KMS-11 (cell line): Measurements from ENCODE around the gene CAMK2D.

Source experiments
- H2AFZ ChIP-seq: fragments of 200-600 bp; sonication (generic); 2 replicates; pipeline ENCODE4 v1.6.1; 2016; ENCODE audit warnings: antibody characterized with exemption, mixed run types, low read depth
- H3K27ac ChIP-seq: fragments of 200-600 bp; sonication (generic); 2 replicates; pipeline ENCODE4 v1.6.1; 2016; ENCODE audit warnings: mild to moderate bottlenecking, mixed run types
- H3K27me3 ChIP-seq: fragments of 200-600 bp; sonication (generic); 2 replicates; pipeline ENCODE4 v1.6.1; 2017; ENCODE audit warnings: mild to moderate bottlenecking, low read depth, mixed run types, moderate library complexity; ENCODE audit not compliant: insufficient read depth
- H3K36me3 ChIP-seq: fragments of 200-600 bp; sonication (generic); 2 replicates; pipeline ENCODE4 v1.6.1; 2017; ENCODE audit warnings: mild to moderate bottlenecking, mixed run types; ENCODE audit not compliant: insufficient read depth
- H3K4me1 ChIP-seq: fragments of 200-600 bp; sonication (generic); 2 replicates; pipeline ENCODE4 v1.6.1; 2016; ENCODE audit warnings: mild to moderate bottlenecking, low read depth, mixed run types; ENCODE audit not compliant: poor library complexity, severe bottlenecking
- H3K4me2 ChIP-seq: fragments of 200-600 bp; sonication (generic); 2 replicates; pipeline ENCODE4 v1.7.0; 2016; ENCODE audit warnings: mild to moderate bottlenecking, mixed run types
- H3K4me3 ChIP-seq: fragments of 200-600 bp; sonication (generic); IDR thresholded peaks from 2 replicates; pipeline ENCODE4 v1.6.1; 2017; ENCODE audit warnings: low read depth, low read length, mixed read lengths; ENCODE audit not compliant: insufficient read depth
- H3K79me2 ChIP-seq: fragments of 200-600 bp; sonication (generic); 2 replicates; pipeline ENCODE4 v1.6.1; 2016; ENCODE audit warnings: low read depth, mixed run types; ENCODE audit not compliant: insufficient read depth
- H3K9ac ChIP-seq: fragments of 200-600 bp; sonication (generic); 2 replicates; pipeline ENCODE4 v1.6.1; 2016; ENCODE audit warnings: mild to moderate bottlenecking, mixed run types
- H4K20me1 ChIP-seq: fragments of 200-600 bp; sonication (generic); 2 replicates; pipeline ENCODE4 v1.6.1; 2016; ENCODE audit warnings: mild to moderate bottlenecking, mixed run types; ENCODE audit not compliant: insufficient read depth
- TF ChIP-seq, protein P1 (sequence below): fragments of 200-600 bp; sonication (generic); conservative IDR thresholded peaks from 2 replicates; pipeline ENCODE4 v1.6.1; 2017; ENCODE audit warnings: low read depth, mild to moderate bottlenecking, antibody characterized with exemption, low read length, moderate library complexity, mixed read lengths

Gene CAMK2D

DNA sequence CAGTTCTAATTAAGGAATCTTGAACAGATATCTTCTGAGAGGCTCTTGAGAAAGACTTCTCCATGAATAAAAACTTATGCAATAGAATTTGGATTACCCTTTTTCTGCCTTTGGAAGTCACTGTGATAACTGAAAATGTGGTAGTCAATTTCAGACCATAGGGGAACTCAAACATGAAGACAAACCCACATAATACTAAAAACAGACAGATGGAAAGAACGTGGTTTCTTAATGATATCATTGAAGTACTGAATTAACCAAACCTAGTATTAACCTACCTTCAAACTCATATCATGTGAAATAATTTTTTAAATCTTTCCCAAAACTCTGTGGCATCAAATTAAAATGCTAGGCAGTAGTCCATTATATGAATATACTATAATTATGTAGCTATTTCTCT, 153.5 kb downstream of the CAMK2D start:
- Histone ChIP-seq H3K4me3 (no peak overlapping the region), H4K20me1 (no peaks in the 10 kb centered on the region), H3K9ac (no peak overlapping the region), H3K4me2 (no peak overlapping the region), H3K36me3 (no peaks in the 10 kb centered on the region), H3K27ac (no peak overlapping the region), H3K79me2 (no peaks in the 10 kb centered on the region), H3K27me3 (no peaks in the 10 kb centered on the region), H3K4me1 (peaks cover 10% of the 10 kb centered on the region), H2AFZ (no peak overlapping the region)
- TF ChIP-seq, protein P1, sequence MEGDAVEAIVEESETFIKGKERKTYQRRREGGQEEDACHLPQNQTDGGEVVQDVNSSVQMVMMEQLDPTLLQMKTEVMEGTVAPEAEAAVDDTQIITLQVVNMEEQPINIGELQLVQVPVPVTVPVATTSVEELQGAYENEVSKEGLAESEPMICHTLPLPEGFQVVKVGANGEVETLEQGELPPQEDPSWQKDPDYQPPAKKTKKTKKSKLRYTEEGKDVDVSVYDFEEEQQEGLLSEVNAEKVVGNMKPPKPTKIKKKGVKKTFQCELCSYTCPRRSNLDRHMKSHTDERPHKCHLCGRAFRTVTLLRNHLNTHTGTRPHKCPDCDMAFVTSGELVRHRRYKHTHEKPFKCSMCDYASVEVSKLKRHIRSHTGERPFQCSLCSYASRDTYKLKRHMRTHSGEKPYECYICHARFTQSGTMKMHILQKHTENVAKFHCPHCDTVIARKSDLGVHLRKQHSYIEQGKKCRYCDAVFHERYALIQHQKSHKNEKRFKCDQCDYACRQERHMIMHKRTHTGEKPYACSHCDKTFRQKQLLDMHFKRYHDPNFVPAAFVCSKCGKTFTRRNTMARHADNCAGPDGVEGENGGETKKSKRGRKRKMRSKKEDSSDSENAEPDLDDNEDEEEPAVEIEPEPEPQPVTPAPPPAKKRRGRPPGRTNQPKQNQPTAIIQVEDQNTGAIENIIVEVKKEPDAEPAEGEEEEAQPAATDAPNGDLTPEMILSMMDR = no peak

DNA sequence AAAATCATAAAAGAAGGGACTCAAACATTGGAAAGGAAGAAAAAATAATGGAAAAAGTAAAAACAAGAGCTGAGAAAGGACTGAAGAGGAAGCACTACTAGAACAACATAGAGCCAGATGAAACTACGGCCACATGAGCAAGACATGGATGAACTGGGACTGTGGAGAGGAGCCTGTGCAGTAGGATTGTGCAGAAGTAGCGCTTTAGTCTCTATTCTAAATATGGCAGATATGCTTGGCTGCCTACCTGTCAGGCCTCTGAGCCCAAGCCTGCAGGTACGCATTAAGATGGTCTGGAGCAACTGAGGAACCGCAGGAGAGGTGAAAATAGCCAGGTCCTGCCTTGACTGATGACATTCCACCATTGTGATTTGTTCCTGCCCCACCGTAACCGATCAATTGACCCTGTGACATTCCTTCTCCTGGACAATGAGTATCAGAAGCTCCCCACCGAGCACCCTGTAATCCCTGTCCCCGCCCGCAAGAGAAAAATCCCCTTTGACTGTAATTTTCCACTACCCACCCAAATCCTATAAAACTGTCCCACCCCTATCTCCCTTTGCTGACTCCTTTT, 154.3 kb downstream of the CAMK2D start:
- Histone ChIP-seq H3K4me2 (no peak overlapping the region), H4K20me1 (no peaks in the 10 kb centered on the region), H3K4me1 (peaks cover 10% of the 10 kb centered on the region), H3K9ac (no peak overlapping the region), H3K4me3 (no peak overlapping the region), H3K79me2 (no peaks in the 10 kb centered on the region), H3K27me3 (no peaks in the 10 kb centered on the region), H3K27ac (no peak overlapping the region), H2AFZ (no peak overlapping the region), H3K36me3 (no peaks in the 10 kb centered on the region)
- TF ChIP-seq, protein P1 = no peak

DNA sequence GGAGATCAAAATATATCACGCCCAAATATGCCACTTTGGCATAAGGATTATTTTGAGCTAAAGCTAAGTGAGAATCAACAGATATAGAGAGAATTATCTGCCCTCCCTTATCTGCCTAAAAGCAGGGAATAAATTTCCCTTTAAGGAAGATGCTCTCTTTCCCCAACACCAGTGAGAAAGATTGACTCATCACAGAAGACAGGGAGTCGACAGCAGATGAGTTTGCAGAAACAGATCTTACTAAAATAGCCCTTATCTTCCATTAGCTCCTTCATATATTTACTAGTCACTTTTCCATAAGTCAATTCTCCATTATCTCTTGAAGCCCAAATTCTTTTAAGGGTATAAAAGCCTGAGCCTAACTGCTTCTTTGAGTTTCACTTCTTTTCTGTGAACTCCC, 156.6 kb downstream of the CAMK2D start:
- TF ChIP-seq, protein P1 = no peak
- H3K27ac ChIP-seq = no peak overlapping the region
- peaks cover 10% of the 10 kb centered on the region for H3K4me1 ChIP-seq
- H2AFZ ChIP-seq = no peak overlapping the region
- no peak overlapping the region for H3K4me2 ChIP-seq
- H3K9ac ChIP-seq = no peak overlapping the region
- H3K27me3 ChIP-seq = no peaks in the 10 kb centered on the region
- no peaks in the 10 kb centered on the region for H3K79me2 ChIP-seq
- no peaks in the 10 kb centered on the region for H4K20me1 ChIP-seq
- no peaks in the 10 kb centered on the region for H3K36me3 ChIP-seq
- H3K4me3 ChIP-seq = no peak overlapping the region

DNA sequence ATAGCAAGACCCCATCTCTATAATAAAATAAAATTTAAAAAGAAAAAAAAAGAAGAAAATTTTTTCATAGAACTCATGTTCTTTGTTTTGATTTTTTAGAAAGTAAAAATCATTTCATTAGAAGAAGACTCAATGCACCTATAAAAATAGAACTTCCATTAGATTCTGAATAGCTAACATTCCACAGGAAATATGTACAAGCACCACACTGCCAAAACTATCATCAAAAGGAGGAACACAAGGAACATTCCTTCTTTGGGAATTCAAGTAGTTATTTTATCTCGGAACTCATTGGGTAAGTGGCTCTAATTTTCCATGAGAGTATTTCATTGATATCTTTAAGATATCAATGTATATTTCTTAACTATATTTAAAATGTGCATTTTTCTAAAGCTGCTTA, 157.6 kb downstream of the CAMK2D start:
- H3K4me2 ChIP-seq = no peak overlapping the region
- no peaks in the 10 kb centered on the region for H4K20me1 ChIP-seq
- no peak overlapping the region for H3K9ac ChIP-seq
- no peaks in the 10 kb centered on the region for H3K79me2 ChIP-seq
- no peak overlapping the region for H3K27ac ChIP-seq
- H3K4me1 ChIP-seq = peaks cover 10% of the 10 kb centered on the region
- H2AFZ ChIP-seq = no peak overlapping the region
- no peak overlapping the region for H3K4me3 ChIP-seq
- TF ChIP-seq, protein P1 = no peak
- H3K27me3 ChIP-seq = no peaks in the 10 kb centered on the region
- no peaks in the 10 kb centered on the region for H3K36me3 ChIP-seq
